MCF 10A (cell line): ENCODE data around the gene TM7SF2. TPM values are rescaled to one million over a fixed set of nuclear protein-coding genes. Genes with fewer than 3 reads are reported as not detected.

ENCODE experiments used
- Bru-seq: library from RNA; stranded (reverse); fragments of 400-500 nt; gene quantifications from one replicate; lab custom pipeline; 2021; lab: Mats Ljungman, UMichigan
- BruChase-seq, 2 experiments: library from RNA; stranded (reverse); fragments of 400-500 nt; gene quantifications; one replicate each; lab custom pipeline; 2021; lab: Mats Ljungman, UMichigan
- BruUV-seq: library from RNA; stranded (reverse); fragments of 400-500 nt; replicated peaks from 2 replicates; lab custom pipeline; 2021; lab: Mats Ljungman, UMichigan
- CTCF ChIA-PET: fragments of 300-600 bp; sonication (Branson Sonifier 250); formaldehyde crosslinking; extraction: SDS; loops from one replicate; lab custom pipeline; 2021; ENCODE audit warnings: antibody characterized with exemption, inconsistent platforms; lab: Yijun Ruan, JAX
- POLR2A ChIA-PET: fragments of 300-600, 350-650 bp; sonication (Branson Sonifier 250); formaldehyde crosslinking; extraction: SDS; loops from one replicate; lab custom pipeline; 2020; ENCODE audit warnings: antibody characterized with exemption, inconsistent platforms; lab: Yijun Ruan, JAX
- DNase-seq: peaks from one replicate; pipeline ENCODE4 v3.0.0-alpha.2; 2018; ENCODE audit not compliant: unreplicated experiment
- H3K27ac Mint-ChIP-seq: one replicate; pipeline ENCODE4 v1.8.0; 2022; ENCODE audit warnings: mild to moderate bottlenecking, low read depth, mixed read lengths; ENCODE audit not compliant: unreplicated experiment
- H3K27me3 Mint-ChIP-seq: one replicate; pipeline ENCODE4 v1.8.0; 2022; ENCODE audit warnings: mixed read lengths; ENCODE audit not compliant: insufficient read depth, unreplicated experiment
- H3K36me3 Mint-ChIP-seq: one replicate; pipeline ENCODE4 v1.8.0; 2022; ENCODE audit warnings: mild to moderate bottlenecking, moderate library complexity, mixed read lengths; ENCODE audit not compliant: insufficient read depth, unreplicated experiment
- H3K4me1 Mint-ChIP-seq: one replicate; pipeline ENCODE4 v1.8.0; 2022; ENCODE audit warnings: mixed read lengths; ENCODE audit not compliant: insufficient read depth, unreplicated experiment
- H3K4me3 Mint-ChIP-seq: one replicate; pipeline ENCODE4 v1.8.0; 2022; ENCODE audit warnings: mild to moderate bottlenecking, moderate library complexity, mixed read lengths; ENCODE audit not compliant: unreplicated experiment
- H3K9me3 Mint-ChIP-seq: one replicate; pipeline ENCODE4 v1.8.0; 2022; ENCODE audit warnings: mixed read lengths; ENCODE audit not compliant: unreplicated experiment
- CTCF ChIP-seq: fragments of 200-600 bp; IDR thresholded peaks from one replicate; pipeline ENCODE4 v1.8.0; 2022; ENCODE audit warnings: antibody characterized with exemption, mild to moderate bottlenecking; ENCODE audit not compliant: unreplicated experiment
- intact Hi-C: fragments of 100-400 bp; cut with micrococcal nuclease; formaldehyde crosslinking; loops from 2 replicates; pipeline ENCODE4 v1.14.1; 2022
- long read RNA-seq: library from polyadenylated mRNA; stranded (forward); transcript quantifications from one replicate; pipeline ENCODE4 v2.0.0, GENCODE V29; 2022
- total RNA-seq: library from RNA; stranded (reverse); gene quantifications from 2 replicates; pipeline ENCODE4 v1.2.3, GENCODE V29; 2022

Gene TM7SF2
- 8.5 and 14.0 TPM in 2 replicates for total RNA-seq
- percentile 47 among the genes with signal in this experiment for Bru-seq, nascent RNA
- percentile 66 among the genes with signal in this experiment for BruChase-seq, experiment 1, labeled RNA remaining after a 6-hour chase
- percentile 58 among the genes with signal in this experiment for BruChase-seq, experiment 2, labeled RNA remaining after a 2-hour chase
- long read RNA-seq, transcript TM7SF2-201 (10 exons, 1,722 nt): major isoform, 19 of 23 reads
- long read RNA-seq, partial matches to known transcripts: 1 of 23 reads
- long read RNA-seq, other reads (novel, unspliced or antisense): 3 of 23 reads

DNA sequence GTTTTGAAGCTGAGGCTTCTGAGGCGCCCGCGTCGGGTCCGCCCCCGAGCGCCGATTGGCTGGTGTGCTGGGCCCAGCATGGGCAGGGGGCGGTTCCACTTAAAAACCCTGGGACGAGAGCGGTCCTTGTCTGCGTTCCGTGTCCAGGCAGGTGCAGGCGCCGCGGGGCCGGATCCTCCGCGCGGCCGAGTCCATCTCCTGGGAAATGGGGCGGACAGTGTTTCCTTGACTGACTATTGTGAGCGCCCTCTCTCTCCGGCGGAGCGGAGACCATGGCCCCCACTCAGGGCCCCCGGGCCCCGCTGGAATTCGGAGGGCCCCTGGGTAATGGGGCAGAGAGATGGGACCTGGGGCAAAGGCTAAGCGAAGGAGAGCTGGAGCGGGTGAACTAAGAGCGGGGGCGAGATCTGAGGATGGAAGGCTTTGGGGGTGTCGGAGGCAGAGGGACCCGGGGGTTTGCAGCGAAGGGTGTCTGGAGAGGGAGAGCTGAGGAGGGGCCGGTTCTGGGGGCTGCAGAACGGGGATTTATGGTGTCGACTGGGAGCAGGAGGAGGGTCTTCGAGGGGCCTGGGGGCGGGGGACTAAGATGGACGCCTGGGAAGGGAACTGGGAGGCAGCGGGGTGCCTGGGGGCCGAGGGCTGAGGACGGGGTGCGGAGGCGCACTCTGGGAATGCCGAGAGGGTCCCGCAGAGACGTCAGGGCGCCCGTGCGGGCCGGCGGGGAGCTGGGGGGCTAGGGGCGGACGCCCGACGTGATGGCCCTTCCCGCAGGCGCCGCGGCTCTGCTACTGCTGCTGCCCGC lies at the start of gene TM7SF2:
Gene TM7SF2 (plus strand): TSS at position 129 of the 802 bp plus-strand sequence. CDS start 144 bp downstream, at position 273.
- Mint-ChIP-seq H3K4me3 (peak within 1 kb of the TSS; percentile 93), H3K27me3 (no peaks in the 10 kb centered on the region), H3K4me1 (peaks cover 11% of the 10 kb centered on the region), H3K27ac (peak within 1 kb of the TSS; percentile 94), H3K36me3 (peaks cover 26% of the 10 kb centered on the region), H3K9me3 (no peaks in the 10 kb centered on the region)
- POLR2A ChIA-PET: interaction anchor here (0.5 to 5.8 kb wide), 18 partner anchors 8 to 294 kb away, joined by 3 to 63 read pairs (median 4); partner anchors contain the start of genes CAPN1, FAU, MRPL49 and POLA2
- BruUV-seq: no TSS peak
- peak; percentile 96 for DNase-seq
- intact Hi-C loops: loop anchor here (2.0 to 10.0 kb wide), 2 partner anchors 143 to 197 kb away; partner anchors contain the start of gene ATG2A
- TF ChIP-seq CTCF: no peak
- CTCF ChIA-PET: interaction anchor here (0.6 to 5.1 kb wide), 10 partner anchors 10 to 861 kb away, joined by 3 to 94 read pairs (median 4); partner anchors contain the start of genes FAU, MRPL49, PLCB3 and VPS51

- intact Hi-C loops: no loop called here
- POLR2A ChIA-PET: interaction anchor here (0.6 kb wide), 1 partner anchor 15 kb away, joined by 3 read pairs; no protein-coding TSS in a partner anchor
- TF ChIP-seq CTCF: no peak
- BruUV-seq: no TSS peak
- H3K36me3 Mint-ChIP-seq: no peaks in the 10 kb centered on the region
- no peak for DNase-seq
- no peak overlapping the region for H3K27ac Mint-ChIP-seq
- no peaks in the 10 kb centered on the region for H3K9me3 Mint-ChIP-seq
- no peaks in the 10 kb centered on the region for H3K27me3 Mint-ChIP-seq
- CTCF ChIA-PET: interaction anchor here (0.6 to 0.7 kb wide), 2 partner anchors 22 to 215 kb away, joined by 3 read pairs; no protein-coding TSS in a partner anchor
- H3K4me3 Mint-ChIP-seq: no peak overlapping the region
- H3K4me1 Mint-ChIP-seq: peaks cover 5% of the 10 kb centered on the region
These were observed 48.1 kb upstream of the TM7SF2 start for GRCh38 chr11:65063532-65063931.

DNA sequence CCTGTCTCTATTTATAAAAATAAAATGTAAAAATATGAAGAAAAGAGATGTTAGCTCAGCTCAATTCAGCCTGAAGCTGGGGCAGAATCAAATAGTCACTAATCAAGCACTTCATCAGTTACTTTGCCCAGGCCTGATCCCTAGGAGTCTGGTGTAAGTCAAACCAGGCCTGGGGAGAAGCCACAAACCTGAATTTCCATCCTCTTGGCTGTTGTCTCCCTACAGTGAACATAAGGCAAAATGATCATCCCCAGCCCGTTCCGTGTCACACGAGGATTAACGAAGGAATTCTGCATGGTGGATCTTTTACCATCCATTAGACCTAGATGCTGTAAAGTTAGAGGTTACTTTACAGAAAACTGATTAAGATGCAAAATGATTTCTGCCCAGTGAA lies 46.8 kb upstream of the TM7SF2 start:
- ChIA-PET CTCF (interaction anchor here (0.7 kb wide), 1 partner anchor 21 kb away, joined by 3 read pairs; no protein-coding TSS in a partner anchor), POLR2A (interaction anchor here (1.6 kb wide), 1 partner anchor 32 kb away, joined by 5 read pairs; the partner anchor contains the start of gene VPS51)
- no peaks in the 10 kb centered on the region for H3K9me3 Mint-ChIP-seq
- H3K4me3 Mint-ChIP-seq: no peak overlapping the region
- DNase-seq: no peak
- no peaks in the 10 kb centered on the region for H3K36me3 Mint-ChIP-seq
- H3K4me1 Mint-ChIP-seq: peaks cover 5% of the 10 kb centered on the region
- no peak for TF ChIP-seq CTCF
- no peak overlapping the region for H3K27ac Mint-ChIP-seq
- BruUV-seq: no TSS peak
- intact Hi-C loops: no loop called here
- H3K27me3 Mint-ChIP-seq: no peaks in the 10 kb centered on the region
